GM06990 (cell line): ENCODE results near the gene PYDC2.

Experiments
- DNase-seq: peaks from one replicate; pipeline ENCODE4 v3.0.0-alpha.2; 2011; ENCODE audit not compliant: insufficient read length; ENCODE audit errors: extremely low read depth
- H3K27me3 ChIP-seq: replicated peaks from 2 replicates; pipeline ENCODE4 v1.6.0; 2011; ENCODE audit warnings: low read length; ENCODE audit not compliant: control insufficient read depth, insufficient read depth
- H3K36me3 ChIP-seq: 2 replicates; pipeline ENCODE4 v1.5.1; 2011; ENCODE audit warnings: low read length; ENCODE audit not compliant: control insufficient read depth, insufficient read depth
- H3K4me3 ChIP-seq: replicated peaks from 2 replicates; pipeline ENCODE4 v1.5.1; 2011; ENCODE audit warnings: low read depth, mild to moderate bottlenecking, control low read depth, low read length
- CTCF ChIP-seq: IDR thresholded peaks from 2 replicates; pipeline ENCODE4 v1.5.1; 2011; ENCODE audit warnings: low read length, control low read depth, mild to moderate bottlenecking, inconsistent platforms; ENCODE audit not compliant: insufficient read depth, poor library complexity, severe bottlenecking

Gene PYDC2

GRCh38 chr3:191420771-191421170 is 40.2 kb upstream of the PYDC2 start:
- Histone ChIP-seq H3K27me3 (no peaks in the 10 kb centered on the region), H3K4me3 (no peak overlapping the region), H3K36me3 (no peaks in the 10 kb centered on the region)
- no peak for TF ChIP-seq CTCF
- no peak for DNase-seq

DNA sequence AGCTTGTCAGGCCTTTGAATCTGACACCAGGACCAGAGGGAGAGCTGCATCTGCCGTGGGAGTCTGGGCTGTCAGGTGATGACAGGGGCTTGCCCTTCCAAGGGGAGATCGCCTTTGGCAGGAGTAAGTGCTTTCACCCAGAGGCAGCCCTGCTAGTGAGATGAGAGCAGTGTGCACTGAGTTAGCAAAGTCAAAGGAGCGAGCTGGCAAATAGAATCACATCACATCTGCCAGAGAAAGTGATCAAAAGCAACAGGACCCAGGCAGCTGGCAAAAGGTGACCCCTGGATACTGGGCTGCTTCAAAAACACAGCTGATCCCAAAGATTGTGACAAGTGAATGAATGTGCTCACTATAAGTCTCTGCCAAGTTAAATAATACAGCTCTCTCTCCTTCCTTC is 36.1 kb upstream of the PYDC2 start:
- no peak for TF ChIP-seq CTCF
- Histone ChIP-seq H3K36me3 (no peaks in the 10 kb centered on the region), H3K4me3 (no peak overlapping the region), H3K27me3 (no peaks in the 10 kb centered on the region)
- no peak for DNase-seq

DNA sequence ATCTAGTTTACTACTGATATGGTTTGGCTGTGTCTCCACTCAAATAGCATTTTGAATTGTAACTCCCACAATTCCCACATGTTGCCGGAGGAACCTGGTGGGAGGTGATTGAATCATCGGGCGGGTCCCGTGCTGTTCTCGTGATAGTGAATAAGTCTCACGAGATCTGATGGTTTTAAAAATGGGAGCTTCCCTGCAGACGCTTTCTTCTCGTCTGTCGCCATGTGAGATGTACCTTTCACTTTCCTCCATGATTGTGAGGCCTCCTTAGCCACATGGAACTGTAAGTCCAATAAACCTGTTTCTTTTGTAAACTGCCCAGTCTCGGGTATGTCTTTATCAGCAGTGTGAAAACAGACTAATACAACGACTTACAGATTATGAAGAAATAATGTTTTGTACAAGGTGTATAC is 35.6 kb upstream of the PYDC2 start:
- no peak for TF ChIP-seq CTCF
- H3K4me3 ChIP-seq, result no peak overlapping the region
- no peaks in the 10 kb centered on the region for H3K36me3 ChIP-seq
- no peaks in the 10 kb centered on the region for H3K27me3 ChIP-seq
- no peak for DNase-seq

GRCh38 chr3:191426311-191426710 is 34.7 kb upstream of the PYDC2 start:
- Histone ChIP-seq H3K4me3 (no peak overlapping the region), H3K27me3 (no peaks in the 10 kb centered on the region), H3K36me3 (no peaks in the 10 kb centered on the region)
- no peak for DNase-seq
- TF ChIP-seq CTCF, result no peak

DNA sequence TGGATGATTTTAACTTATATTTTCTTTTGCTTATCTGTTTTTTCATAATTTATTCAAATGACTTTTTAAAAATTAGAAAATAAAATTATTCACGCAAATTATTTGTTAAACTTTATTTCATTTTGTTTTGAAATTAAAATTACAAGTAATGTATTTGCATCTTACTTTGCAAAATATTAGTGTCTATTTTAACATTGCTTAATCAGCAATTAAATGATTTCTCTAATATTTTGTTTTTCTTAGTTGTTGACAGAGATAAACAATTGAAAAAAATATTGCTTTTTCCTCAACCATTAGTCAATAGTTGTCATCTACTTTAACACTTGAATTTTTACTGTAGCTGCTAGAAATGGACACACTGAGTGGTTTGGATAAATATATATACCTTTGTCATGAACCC is 32.8 kb upstream of the PYDC2 start:
- H3K4me3 ChIP-seq, result no peak overlapping the region
- no peaks in the 10 kb centered on the region for H3K36me3 ChIP-seq
- no peak for DNase-seq
- no peak for TF ChIP-seq CTCF
- no peaks in the 10 kb centered on the region for H3K27me3 ChIP-seq

DNA sequence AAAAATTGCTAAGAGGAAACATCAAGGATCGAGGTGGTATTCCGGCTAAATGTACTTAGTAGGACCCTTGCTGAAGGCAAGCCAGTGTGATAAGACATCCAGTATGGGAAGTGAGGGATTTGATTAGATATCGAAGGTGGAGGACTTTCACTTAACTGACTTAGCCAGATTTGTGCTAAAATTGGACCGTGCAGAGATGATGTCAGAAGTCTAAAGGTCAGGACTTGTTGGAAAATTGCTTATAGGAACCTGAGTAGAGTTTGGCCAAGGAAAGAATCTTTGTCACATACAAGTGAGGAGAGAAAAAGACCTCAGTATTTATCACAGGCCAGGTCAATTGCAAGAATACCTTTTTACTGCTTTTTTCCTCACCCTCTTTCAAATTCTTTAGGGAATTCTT is 30.9 kb upstream of the PYDC2 start:
- no peaks in the 10 kb centered on the region for H3K27me3 ChIP-seq
- DNase-seq, result no peak
- no peak overlapping the region for H3K4me3 ChIP-seq
- no peaks in the 10 kb centered on the region for H3K36me3 ChIP-seq
- TF ChIP-seq CTCF, result no peak
